ENCODE measurements around the gene FAM193B.

DNA sequence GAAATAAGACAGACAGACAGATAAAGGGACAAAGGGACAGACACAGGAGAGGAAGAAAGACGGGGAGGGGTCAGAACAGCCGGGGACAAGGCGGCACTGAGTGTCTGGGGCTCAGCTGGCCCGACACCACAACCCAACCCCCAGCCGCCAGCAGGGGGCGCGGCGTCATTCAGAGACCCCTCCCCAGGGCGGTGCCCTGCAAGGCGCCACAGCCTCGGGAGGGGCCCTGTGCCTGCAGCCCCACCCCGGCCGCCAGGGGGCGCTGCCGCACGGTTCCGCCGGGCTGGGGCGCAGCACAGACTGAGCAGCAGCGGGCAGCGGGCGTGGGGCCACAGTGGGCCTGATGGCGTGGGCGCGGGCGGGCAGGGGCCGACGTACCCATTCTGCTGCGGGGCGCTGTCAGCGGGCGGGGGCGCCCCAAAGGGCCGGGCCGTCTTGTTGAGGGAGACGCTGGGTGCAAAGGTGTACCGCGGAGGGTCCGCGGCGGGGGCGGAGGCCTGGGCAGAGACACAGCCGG is 62.9 kb downstream of the FAM193B start:
- TF ChIP-seq, protein P1, sequence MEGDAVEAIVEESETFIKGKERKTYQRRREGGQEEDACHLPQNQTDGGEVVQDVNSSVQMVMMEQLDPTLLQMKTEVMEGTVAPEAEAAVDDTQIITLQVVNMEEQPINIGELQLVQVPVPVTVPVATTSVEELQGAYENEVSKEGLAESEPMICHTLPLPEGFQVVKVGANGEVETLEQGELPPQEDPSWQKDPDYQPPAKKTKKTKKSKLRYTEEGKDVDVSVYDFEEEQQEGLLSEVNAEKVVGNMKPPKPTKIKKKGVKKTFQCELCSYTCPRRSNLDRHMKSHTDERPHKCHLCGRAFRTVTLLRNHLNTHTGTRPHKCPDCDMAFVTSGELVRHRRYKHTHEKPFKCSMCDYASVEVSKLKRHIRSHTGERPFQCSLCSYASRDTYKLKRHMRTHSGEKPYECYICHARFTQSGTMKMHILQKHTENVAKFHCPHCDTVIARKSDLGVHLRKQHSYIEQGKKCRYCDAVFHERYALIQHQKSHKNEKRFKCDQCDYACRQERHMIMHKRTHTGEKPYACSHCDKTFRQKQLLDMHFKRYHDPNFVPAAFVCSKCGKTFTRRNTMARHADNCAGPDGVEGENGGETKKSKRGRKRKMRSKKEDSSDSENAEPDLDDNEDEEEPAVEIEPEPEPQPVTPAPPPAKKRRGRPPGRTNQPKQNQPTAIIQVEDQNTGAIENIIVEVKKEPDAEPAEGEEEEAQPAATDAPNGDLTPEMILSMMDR (IDR thresholded peaks at IDR 0.05; ENCODE audit: insufficient read depth, low read length) = peak; percentile 34
- TF ChIP-seq POLR2AphosphoS5 (IDR thresholded peaks at IDR 0.05; ENCODE audit: low read depth) = no peak
- no peak for TF ChIP-seq GABPA (IDR thresholded peaks at IDR 0.05; ENCODE audit: low read depth)

Data from HL-60 (cell line).